IMR-90 (cell line): ENCODE data around the gene EML6. TPM values are rescaled to one million over a fixed set of nuclear protein-coding genes. Genes with fewer than 3 reads are reported as not detected.

Source experiments
- ATAC-seq: fragments of 200-7000 bp; cut with Tn5 transposase; 2 replicates; pipeline ENCODE4 v1.9.1; 2020; ENCODE audit warnings: low read depth, mild to moderate bottlenecking, moderate library complexity
- Bru-seq: library from RNA; stranded (reverse); fragments of 400-500 nt; gene quantifications from one replicate; lab custom pipeline; 2021; lab: Mats Ljungman, UMichigan
- BruChase-seq, 2 experiments: library from RNA; stranded (reverse); fragments of 400-500 nt; gene quantifications; one replicate each; lab custom pipeline; 2021; lab: Mats Ljungman, UMichigan
- BruUV-seq: library from RNA; stranded (reverse); fragments of 400-500 nt; replicated peaks from 2 replicates; lab custom pipeline; 2021; lab: Mats Ljungman, UMichigan
- CTCF ChIA-PET: fragments of 300-600 bp; formaldehyde crosslinking; extraction: SDS; loops from one replicate; lab custom pipeline; 2021; ENCODE audit warnings: antibody characterized with exemption; lab: Yijun Ruan, JAX
- POLR2A ChIA-PET: fragments of 300-600 bp; sonication (Branson Sonifier 250); formaldehyde crosslinking; loops from one replicate; lab custom pipeline; 2022; ENCODE audit warnings: antibody characterized with exemption; ENCODE audit not compliant: unreplicated experiment; lab: Charles Lee
- DNase-seq: peaks from one replicate; pipeline ENCODE4 v3.0.0; 2013
- H2AFZ ChIP-seq: replicated peaks from 2 replicates; pipeline ENCODE3; 2013; ENCODE audit warnings: low read length, mild to moderate bottlenecking; ENCODE audit not compliant: poor library complexity
- H2AK5ac ChIP-seq: 2 replicates; pipeline ENCODE4 v1.6.1; 2013; ENCODE audit warnings: low read depth, low read length, inconsistent platforms
- H2AK9ac ChIP-seq: replicated peaks from 2 replicates; pipeline ENCODE3; 2013; ENCODE audit warnings: mild to moderate bottlenecking, low read depth, low read length, moderate library complexity; ENCODE audit not compliant: poor library complexity
- H2BK120ac ChIP-seq: 2 replicates; pipeline ENCODE4 v1.6.1; 2013; ENCODE audit warnings: low read depth, low read length, inconsistent platforms
- H2BK15ac ChIP-seq: 3 replicates; pipeline ENCODE4 v1.6.1; 2013; ENCODE audit warnings: low read depth, low read length, inconsistent platforms
- H2BK20ac ChIP-seq: 2 replicates; pipeline ENCODE4 v1.6.1; 2013; ENCODE audit warnings: low read depth, mild to moderate bottlenecking, inconsistent platforms, low read length, moderate library complexity
- H2BK5ac ChIP-seq: 2 replicates; pipeline ENCODE4 v1.6.1; 2013; ENCODE audit warnings: mild to moderate bottlenecking, low read depth, low read length, inconsistent platforms; ENCODE audit not compliant: poor library complexity, severe bottlenecking
- H3K14ac ChIP-seq: replicated peaks from 2 replicates; pipeline ENCODE4 v1.6.1; 2013; ENCODE audit warnings: low read depth, low read length, inconsistent platforms
- H3K18ac ChIP-seq: 2 replicates; pipeline ENCODE4 v1.6.1; 2013; ENCODE audit warnings: low read depth, low read length, control low read depth
- H3K23ac ChIP-seq: 2 replicates; pipeline ENCODE4 v1.6.1; 2013; ENCODE audit warnings: low read depth, low read length, inconsistent platforms
- H3K27ac ChIP-seq: 2 replicates; pipeline ENCODE4 v1.5.1; 2013; ENCODE audit warnings: mild to moderate bottlenecking, control low read depth, low read length; ENCODE audit not compliant: insufficient read depth
- H3K27me3 ChIP-seq: 2 replicates; pipeline ENCODE4 v1.6.1; 2013; ENCODE audit warnings: low read length; ENCODE audit not compliant: control insufficient read depth, insufficient read depth
- H3K36me3 ChIP-seq: 2 replicates; pipeline ENCODE4 v1.6.1; 2013; ENCODE audit warnings: low read length, mixed read lengths; ENCODE audit not compliant: control insufficient read depth, insufficient read depth
- H3K4ac ChIP-seq: 2 replicates; pipeline ENCODE4 v1.6.1; 2013; ENCODE audit warnings: low read depth, low read length, inconsistent platforms
- H3K4me1 ChIP-seq: 2 replicates; pipeline ENCODE4 v1.6.1; 2013; ENCODE audit warnings: low read length, mixed read lengths; ENCODE audit not compliant: control insufficient read depth, insufficient read depth
- H3K4me2 ChIP-seq: 2 replicates; pipeline ENCODE4 v1.6.1; 2013; ENCODE audit warnings: low read depth, mild to moderate bottlenecking, control low read depth, low read length, moderate library complexity
- H3K4me3 ChIP-seq: 2 replicates; pipeline ENCODE4 v1.5.1; 2013; ENCODE audit warnings: low read depth, mild to moderate bottlenecking, control low read depth, low read length, moderate library complexity; ENCODE audit not compliant: insufficient read depth
- H3K56ac ChIP-seq: 2 replicates; pipeline ENCODE4 v1.6.1; 2013; ENCODE audit warnings: low read length, inconsistent platforms; ENCODE audit not compliant: insufficient read depth; ENCODE audit errors: extremely low read depth
- H3K79me1 ChIP-seq, 2 experiments: 2 replicates each; pipeline ENCODE4 v1.6.1; 2013; ENCODE audit warnings: low read length in 2 of 2, inconsistent platforms in 1 of 2, low read depth in 1 of 2
- H3K9ac ChIP-seq: 2 replicates; pipeline ENCODE4 v1.6.1; 2013; ENCODE audit warnings: low read depth, low read length, control low read depth
- H3K9me1 ChIP-seq: 2 replicates; pipeline ENCODE4 v1.6.1; 2013; ENCODE audit warnings: low read length, inconsistent platforms; ENCODE audit not compliant: insufficient read depth
- H3K9me3 ChIP-seq: 2 replicates; pipeline ENCODE4 v1.6.1; 2013; ENCODE audit warnings: low read length; ENCODE audit not compliant: control insufficient read depth, insufficient read depth
- H4K20me1 ChIP-seq: 2 replicates; pipeline ENCODE4 v1.6.1; 2013; ENCODE audit warnings: low read length, inconsistent platforms; ENCODE audit not compliant: insufficient read depth
- H4K5ac ChIP-seq: 2 replicates; pipeline ENCODE4 v1.6.1; 2013; ENCODE audit warnings: mild to moderate bottlenecking, low read depth, low read length, control low read depth
- H4K8ac ChIP-seq, 2 experiments: 2 replicates each; pipeline ENCODE4 v1.6.1; 2013; ENCODE audit warnings: low read depth in 2 of 2, low read length in 2 of 2, control low read depth in 1 of 2, inconsistent platforms in 1 of 2
- H4K91ac ChIP-seq: 2 replicates; pipeline ENCODE4 v1.6.1; 2013; ENCODE audit warnings: low read depth, low read length, inconsistent platforms; ENCODE audit not compliant: insufficient read depth
- CEBPB ChIP-seq: IDR thresholded peaks from 2 replicates; pipeline ENCODE4 v1.6.1; 2012; ENCODE audit warnings: low read depth, low read length, improper control_type of control experiment
- MAFK ChIP-seq: IDR thresholded peaks from 2 replicates; pipeline ENCODE4 v1.6.1; 2012; ENCODE audit warnings: low read depth, low read length, improper control_type of control experiment
- MAZ ChIP-seq: IDR thresholded peaks from 2 replicates; pipeline ENCODE4 v1.6.1; 2012; ENCODE audit warnings: low read depth, mild to moderate bottlenecking, low read length, improper control_type of control experiment, moderate library complexity, borderline replicate concordance
- MXI1 ChIP-seq: IDR thresholded peaks from 2 replicates; pipeline ENCODE4 v1.6.1; 2012; ENCODE audit warnings: low read depth, mild to moderate bottlenecking, low read length, moderate library complexity, borderline replicate concordance
- POLR2A ChIP-seq: IDR thresholded peaks from 2 replicates; pipeline ENCODE4 v1.6.1; 2012; ENCODE audit warnings: mild to moderate bottlenecking, low read depth, low read length
- RFX5 ChIP-seq: IDR thresholded peaks from 2 replicates; pipeline ENCODE4 v1.8.0; 2012; ENCODE audit warnings: low read depth, mild to moderate bottlenecking, low read length, moderate library complexity
- WGBS, 2 experiments: methylation state at CpG; one replicate each; pipeline versions ENCODE4 v1.1.5 to v1.1.7; 2013; ENCODE audit warnings: missing lambda C conversion rate in 2 of 2; ENCODE audit not compliant: insufficient read length in 1 of 2; ENCODE audit errors: extremely low coverage in 2 of 2; 5-methylcytosine and 5-hydroxymethylcytosine counted together
- dilution Hi-C: fragments of 300-500 bp; cut with HindIII; formaldehyde crosslinking; loops from one replicate; pipeline ENCODE4 v1.14.3; 2018; ENCODE audit warnings: low sequenced_read_pairs; ENCODE audit not compliant: unreplicated experiment
- in situ Hi-C: fragments of 300-500 bp; cut with MboI; formaldehyde crosslinking; loops from 3 replicates; pipeline ENCODE4 v1.14.3; 2019; ENCODE audit warnings: low sequenced_read_pairs, inconsistent platforms, mixed read lengths
- intact Hi-C: fragments of 100-400 bp; cut with micrococcal nuclease; formaldehyde crosslinking; loops from 2 replicates; pipeline ENCODE4 v1.10.0; 2022
- long read RNA-seq: library from polyadenylated mRNA; unstranded; transcript quantifications from one replicate; pipeline ENCODE4 v2.0.0, GENCODE V29; 2021; ENCODE audit not compliant: unreplicated experiment
- polyA plus RNA-seq, 3 experiments: library from polyadenylated mRNA; depleted of rRNA; stranded (reverse); fragments of >200 nt; gene quantifications; 2 replicates each; pipeline ENCODE4 v1.2.3, GENCODE V29; 2012; ENCODE audit warnings: low replicate concordance in 1 of 3
- total RNA-seq: library from RNA; depleted of rRNA; stranded (reverse); fragments of >200 nt; gene quantifications from 2 replicates; pipeline ENCODE4 v1.2.3, GENCODE V29; 2012; rRNA removed
- TF ChIP-seq, protein P1 (sequence below): fragments of 150-350 bp; IDR thresholded peaks from 2 replicates; pipeline ENCODE4 v1.6.1; 2016; ENCODE audit warnings: low read depth, mild to moderate bottlenecking, low read length, moderate library complexity, borderline replicate concordance
- TF ChIP-seq, protein P2 (sequence below): fragments of 150-350 bp; IDR thresholded peaks from 2 replicates; pipeline ENCODE4 v1.6.1; 2017; ENCODE audit warnings: mild to moderate bottlenecking, antibody characterized with exemption, low read length, low read depth
- TF ChIP-seq, protein P3 (sequence below): conservative IDR thresholded peaks from 2 replicates; pipeline ENCODE4 v1.5.1; 2012; ENCODE audit warnings: mild to moderate bottlenecking, low read depth, low read length, improper control_type of control experiment

Gene EML6
- total RNA-seq (0.18 and 0.28 TPM in 2 replicates), polyA plus RNA-seq (2012; rRNA removed) (0.14 and 0.19 TPM in 2 replicates), Bru-seq, nascent RNA (percentile 16 among the genes with signal in this experiment), BruChase-seq, experiment 1, labeled RNA remaining after a 6-hour chase (percentile 20 among the genes with signal in this experiment), BruChase-seq, experiment 2, labeled RNA remaining after a 2-hour chase (percentile 23 among the genes with signal in this experiment)
- polyA plus RNA-seq (2012; cell fraction: cytosol; rRNA removed): 0.02 and 0.05 TPM in 2 replicates
- polyA plus RNA-seq (2012; cell fraction: nucleus; rRNA removed; ENCODE audit: low replicate concordance): 0.24 and 0.56 TPM in 2 replicates
- long read RNA-seq: 0 reads

DNA sequence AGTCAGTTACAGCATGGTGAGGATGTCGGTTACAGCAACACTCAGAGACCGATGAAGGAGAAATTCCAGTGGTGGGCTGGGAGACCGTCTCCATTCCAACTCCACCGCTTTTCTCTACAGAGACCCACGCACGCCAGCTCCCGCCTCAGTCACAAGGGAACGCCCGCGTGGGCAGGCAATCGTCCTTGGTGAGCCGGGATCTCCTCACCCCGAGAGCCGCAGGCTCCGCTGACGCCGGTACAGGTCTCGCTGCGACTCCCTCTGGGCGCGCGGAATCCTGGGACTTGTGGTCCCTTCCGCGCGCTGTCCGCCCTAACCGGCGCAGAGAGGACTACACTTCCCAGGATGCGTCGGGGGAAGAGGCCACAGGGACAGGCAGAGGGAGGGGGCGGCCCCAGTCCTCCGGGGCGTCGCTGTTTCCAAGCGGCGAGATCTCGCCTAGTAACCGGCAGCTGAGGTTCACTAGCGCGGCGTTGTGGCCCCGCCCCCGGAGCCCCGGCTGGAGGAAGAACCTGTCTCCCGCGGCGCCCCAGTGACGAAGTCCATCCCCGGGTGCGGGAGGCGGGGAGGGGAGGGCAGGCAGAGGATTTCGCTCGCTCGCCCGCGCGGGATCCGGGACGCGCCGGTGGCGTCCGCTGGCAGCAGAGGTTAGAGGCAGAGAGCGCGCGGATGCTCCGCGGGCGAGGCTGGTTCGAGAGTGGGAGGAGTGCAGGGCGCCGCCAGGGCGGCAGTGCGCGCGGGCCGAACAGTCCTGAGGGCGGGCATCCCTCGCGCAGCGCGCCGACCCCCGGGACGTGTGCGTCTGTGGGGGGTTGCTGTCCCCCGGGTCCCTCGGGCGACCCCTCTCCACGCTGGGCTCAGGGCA is at the start of gene EML6:
Gene EML6 (plus strand): TSS at position 532 of the 865 bp plus-strand sequence. CDS start 1,400 bp downstream, outside the sequence.
- BruUV-seq: no TSS peak
- Histone ChIP-seq H4K8ac (peak within 1 kb of the TSS; percentile 48 to 74; a peak in 3 of 4 replicates), H2BK20ac (no peak within 1 kb of the TSS; the same call in 1 of the 2 replicates), H4K20me1 (peaks cover 2% of the 10 kb centered on the region; the same call in 1 of the 2 replicates), H3K56ac (peak within 1 kb of the TSS; percentile 30; the same call in 1 of the 2 replicates), H3K4ac (peak within 1 kb of the TSS; percentile 70), H3K18ac (peak within 1 kb of the TSS; percentile 12; the same call in 1 of the 2 replicates), H3K4me2 (peak within 1 kb of the TSS; percentile 99), H3K4me3 (peak within 1 kb of the TSS; percentile 82), H3K23ac (peak within 1 kb of the TSS; percentile 88), H3K9me1 (no peaks in the 10 kb centered on the region; the same call in 1 of the 2 replicates), H3K27ac (peak within 1 kb of the TSS; percentile 42), H4K5ac (peak within 1 kb of the TSS; percentile 47; the same call in 1 of the 2 replicates), H3K4me1 (peaks cover 3% of the 10 kb centered on the region; the same call in 1 of the 2 replicates), H2AK9ac (peak within 1 kb of the TSS; percentile 71), H3K79me1 (no peaks in the 10 kb centered on the region), H3K9ac (peak within 1 kb of the TSS; percentile 69), H3K27me3 (peaks cover 32% of the 10 kb centered on the region), H2AK5ac (no peak within 1 kb of the TSS), H3K36me3 (no peaks in the 10 kb centered on the region), H4K91ac (peak within 1 kb of the TSS; percentile 40; the same call in 1 of the 2 replicates), H3K9me3 (no peaks in the 10 kb centered on the region), H2BK5ac (peak within 1 kb of the TSS; percentile 20), H2BK120ac (peak within 1 kb of the TSS; percentile 44; the same call in 1 of the 2 replicates), H3K14ac (peak within 1 kb of the TSS; percentile 57; the same call in 1 of the 2 replicates), H2AFZ (peak within 1 kb of the TSS; percentile 96), H2BK15ac (peak within 1 kb of the TSS; percentile 22; the same call in 1 of the 3 replicates)
- DNase-seq (peak; percentile 98), ATAC-seq (peak; percentile 99)
- ChIA-PET CTCF (interaction anchor here (1.3 kb wide), 1 partner anchor 115 kb away, joined by 6 read pairs; no protein-coding TSS in a partner anchor), POLR2A (no interaction called here)
- TF ChIP-seq POLR2A (peak; percentile 62), MAFK (no peak), CEBPB (no peak), MAZ (peak; percentile 95), RFX5 (peak; percentile 72), MXI1 (peak; percentile 46; the same call in 1 of the 2 replicates)
- TF ChIP-seq, protein P1, sequence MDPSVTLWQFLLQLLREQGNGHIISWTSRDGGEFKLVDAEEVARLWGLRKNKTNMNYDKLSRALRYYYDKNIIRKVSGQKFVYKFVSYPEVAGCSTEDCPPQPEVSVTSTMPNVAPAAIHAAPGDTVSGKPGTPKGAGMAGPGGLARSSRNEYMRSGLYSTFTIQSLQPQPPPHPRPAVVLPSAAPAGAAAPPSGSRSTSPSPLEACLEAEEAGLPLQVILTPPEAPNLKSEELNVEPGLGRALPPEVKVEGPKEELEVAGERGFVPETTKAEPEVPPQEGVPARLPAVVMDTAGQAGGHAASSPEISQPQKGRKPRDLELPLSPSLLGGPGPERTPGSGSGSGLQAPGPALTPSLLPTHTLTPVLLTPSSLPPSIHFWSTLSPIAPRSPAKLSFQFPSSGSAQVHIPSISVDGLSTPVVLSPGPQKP: no peak
- TF ChIP-seq, protein P2, sequence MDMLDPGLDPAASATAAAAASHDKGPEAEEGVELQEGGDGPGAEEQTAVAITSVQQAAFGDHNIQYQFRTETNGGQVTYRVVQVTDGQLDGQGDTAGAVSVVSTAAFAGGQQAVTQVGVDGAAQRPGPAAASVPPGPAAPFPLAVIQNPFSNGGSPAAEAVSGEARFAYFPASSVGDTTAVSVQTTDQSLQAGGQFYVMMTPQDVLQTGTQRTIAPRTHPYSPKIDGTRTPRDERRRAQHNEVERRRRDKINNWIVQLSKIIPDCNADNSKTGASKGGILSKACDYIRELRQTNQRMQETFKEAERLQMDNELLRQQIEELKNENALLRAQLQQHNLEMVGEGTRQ: peak; percentile 56
- TF ChIP-seq, protein P3, sequence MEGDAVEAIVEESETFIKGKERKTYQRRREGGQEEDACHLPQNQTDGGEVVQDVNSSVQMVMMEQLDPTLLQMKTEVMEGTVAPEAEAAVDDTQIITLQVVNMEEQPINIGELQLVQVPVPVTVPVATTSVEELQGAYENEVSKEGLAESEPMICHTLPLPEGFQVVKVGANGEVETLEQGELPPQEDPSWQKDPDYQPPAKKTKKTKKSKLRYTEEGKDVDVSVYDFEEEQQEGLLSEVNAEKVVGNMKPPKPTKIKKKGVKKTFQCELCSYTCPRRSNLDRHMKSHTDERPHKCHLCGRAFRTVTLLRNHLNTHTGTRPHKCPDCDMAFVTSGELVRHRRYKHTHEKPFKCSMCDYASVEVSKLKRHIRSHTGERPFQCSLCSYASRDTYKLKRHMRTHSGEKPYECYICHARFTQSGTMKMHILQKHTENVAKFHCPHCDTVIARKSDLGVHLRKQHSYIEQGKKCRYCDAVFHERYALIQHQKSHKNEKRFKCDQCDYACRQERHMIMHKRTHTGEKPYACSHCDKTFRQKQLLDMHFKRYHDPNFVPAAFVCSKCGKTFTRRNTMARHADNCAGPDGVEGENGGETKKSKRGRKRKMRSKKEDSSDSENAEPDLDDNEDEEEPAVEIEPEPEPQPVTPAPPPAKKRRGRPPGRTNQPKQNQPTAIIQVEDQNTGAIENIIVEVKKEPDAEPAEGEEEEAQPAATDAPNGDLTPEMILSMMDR: no peak; the same call in 1 of the 2 replicates
- dilution Hi-C loops (no loop called here), in situ Hi-C loops (no loop called here), intact Hi-C loops (loop anchor here (2.0 to 10.0 kb wide), 4 partner anchors 115 to 444 kb away; no protein-coding TSS in a partner anchor)
- WGBS, 2 experiments: 1% methylated on average over 29 of the region's 90 CpGs; no CpG with 5 or more reads in 1 of the 2 experiments
